SIG-M5 treated with dmso at 0.1 percent for 504 hours (cell line): ENCODE results near the gene DNM2.
"Not testable (repeated sequence)": the region's sequence is repeated elsewhere in the genome, so short reads cannot be mapped to it uniquely, and the experiment has no call there.

ENCODE experiments used
- DNase-seq: peaks from one replicate; lab custom pipeline; 2025; ENCODE audit not compliant: unreplicated experiment; lab: John Stamatoyannopoulos, UW

The DNM2 gene

DNA sequence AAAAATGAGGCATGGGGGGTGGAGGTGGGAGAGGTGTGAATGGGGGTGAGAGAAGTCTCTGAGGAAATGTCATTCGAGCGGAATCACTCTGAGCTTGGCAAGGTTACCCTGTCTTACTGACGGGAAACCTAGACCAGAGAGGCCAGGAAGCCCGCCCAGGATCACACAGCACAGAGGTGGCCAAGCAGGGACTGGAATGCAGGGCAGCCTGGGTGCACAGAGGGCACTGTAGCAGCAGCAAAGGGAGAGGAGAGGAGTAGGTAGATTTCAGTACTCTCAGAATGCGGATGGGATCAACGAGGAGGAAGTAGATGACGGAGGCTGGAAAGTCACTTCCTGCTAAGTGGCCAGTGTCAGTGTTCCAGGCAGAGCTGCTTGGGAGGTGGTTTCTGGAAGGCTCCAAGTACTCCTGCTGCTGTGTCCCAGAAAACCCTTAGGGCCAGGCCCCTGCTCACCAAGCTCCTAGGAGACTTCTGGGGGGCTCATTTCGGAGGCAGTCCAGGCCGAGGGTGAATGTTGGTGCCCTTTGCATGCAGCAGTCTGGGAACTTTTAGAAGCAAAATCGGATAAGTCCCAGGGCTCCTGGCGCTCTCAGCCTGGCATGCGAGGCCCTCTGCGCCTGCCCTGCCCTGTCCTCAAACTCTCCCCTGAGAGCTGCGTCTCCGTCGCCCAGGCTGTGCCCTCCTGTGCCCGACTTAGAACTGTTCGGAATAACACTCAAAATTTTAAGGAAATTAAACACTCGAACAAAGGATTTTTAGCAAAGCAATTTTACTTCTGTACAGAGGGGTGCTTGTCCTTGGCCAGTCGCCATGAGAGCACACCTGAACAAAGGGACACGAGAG lies 33.5 kb downstream of the DNM2 start:
- no peak for DNase-seq

DNA sequence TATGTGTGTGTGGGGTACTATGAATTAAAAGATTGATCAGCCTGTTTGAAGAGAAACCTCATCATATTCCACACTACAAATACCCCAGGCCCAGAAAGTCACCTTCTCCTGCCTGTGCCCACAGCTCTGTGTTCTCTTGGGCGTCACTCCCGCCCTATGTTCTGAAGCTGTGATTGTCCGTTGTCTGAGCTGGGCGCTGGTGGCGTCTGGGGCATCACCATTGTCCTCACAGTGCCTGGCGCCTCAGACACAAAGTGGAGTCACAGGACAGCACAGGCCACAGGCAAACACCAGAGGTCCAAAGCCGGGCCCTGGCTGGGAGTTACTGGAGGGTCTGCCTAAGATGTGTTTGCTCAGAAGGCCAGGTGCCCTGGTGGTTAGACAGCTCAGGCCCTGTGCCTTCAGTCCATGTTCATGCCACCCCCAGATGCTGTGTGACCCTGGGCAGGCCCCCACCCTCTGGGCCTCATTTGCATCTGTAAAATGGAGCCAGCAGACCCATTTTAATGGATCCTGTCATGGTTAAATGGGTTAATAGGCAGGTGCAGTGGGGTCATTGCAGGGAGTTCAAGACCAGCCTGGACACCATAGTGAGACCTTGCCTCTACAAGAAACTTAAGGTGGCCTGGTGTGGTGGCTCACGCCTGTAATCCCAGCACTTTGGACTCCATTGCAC lies 34.5 kb downstream of the DNM2 start:
- DNase-seq, result no peak

DNA sequence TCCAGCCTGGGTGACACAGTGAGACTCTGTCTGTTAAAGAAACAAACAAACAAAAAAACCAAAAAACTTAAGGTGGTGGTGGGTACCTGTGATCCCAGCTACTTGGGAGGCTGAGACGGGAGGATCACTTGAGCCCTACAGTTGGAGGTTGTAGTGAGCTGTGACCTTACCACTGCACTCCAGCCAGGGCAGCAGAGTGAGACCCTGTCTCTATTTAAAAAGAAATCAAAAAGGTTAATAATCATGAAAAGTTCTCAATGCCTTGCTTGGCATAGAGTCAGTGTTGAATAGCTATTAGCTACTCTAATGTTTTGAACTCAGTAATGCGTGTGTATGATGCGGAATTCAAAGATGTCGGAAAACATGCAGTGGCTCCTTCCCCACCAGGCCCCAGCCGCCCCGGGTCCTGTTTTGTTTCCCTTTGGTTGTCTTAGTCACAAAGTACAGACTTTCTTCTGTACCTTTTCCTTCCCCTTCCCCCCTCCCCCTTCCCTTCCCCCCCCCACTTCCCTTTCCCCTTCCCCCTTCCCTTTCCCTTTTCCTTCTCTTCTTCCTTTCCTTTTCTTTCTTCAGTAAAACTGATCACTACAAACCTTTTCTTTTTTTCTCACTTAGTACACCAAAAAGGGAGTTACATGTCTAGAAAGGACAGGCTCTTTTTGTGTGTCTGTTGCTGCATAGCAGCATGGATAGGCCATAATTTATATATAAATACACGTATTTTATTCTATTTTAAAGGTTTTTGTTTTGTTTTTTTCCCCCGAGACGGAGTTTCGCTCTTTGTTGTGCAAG lies 35.2 kb downstream of the DNM2 start:
- no peak for DNase-seq

DNA sequence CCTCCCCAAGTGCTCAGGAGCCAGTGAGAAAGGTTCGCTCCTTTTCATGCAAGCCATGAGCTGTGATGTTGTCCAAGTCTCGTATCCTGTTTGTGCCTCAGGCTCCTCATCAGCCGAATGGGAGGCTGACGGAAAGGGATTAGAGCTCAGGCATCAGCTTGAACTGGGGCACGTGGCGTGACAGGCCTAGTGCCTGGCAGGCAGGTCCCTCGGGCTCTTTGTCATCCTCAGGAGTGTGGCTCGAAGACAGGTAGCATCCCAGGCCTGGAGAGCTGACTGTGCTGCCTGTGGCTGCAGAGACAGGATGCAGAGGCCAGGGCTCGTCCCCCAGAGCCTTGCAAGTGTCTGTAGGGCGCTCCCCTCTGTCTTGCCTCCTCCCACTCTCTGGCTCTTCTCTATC lies 38.5 kb downstream of the DNM2 start:
- no peak for DNase-seq

DNA sequence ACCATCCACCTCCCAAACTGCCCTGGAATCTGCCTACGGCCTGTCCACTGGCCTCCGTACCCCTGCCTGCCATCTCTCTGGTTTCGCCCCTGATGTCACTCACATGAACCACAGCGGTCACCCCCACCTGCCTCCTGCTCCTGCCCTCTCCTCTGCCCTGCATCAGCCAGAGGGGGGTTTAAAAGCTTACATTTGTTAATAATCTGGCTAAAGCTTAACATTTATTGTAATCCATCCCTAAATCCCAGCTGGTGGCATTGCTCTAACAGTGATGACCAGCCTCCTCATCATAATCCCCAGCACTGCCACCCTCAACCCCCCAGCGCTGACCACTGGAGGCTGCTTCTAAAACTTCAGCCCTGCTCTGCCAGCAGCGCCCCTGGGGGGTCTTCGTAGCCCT lies 38.9 kb downstream of the DNM2 start:
- DNase-seq, result no peak

DNA sequence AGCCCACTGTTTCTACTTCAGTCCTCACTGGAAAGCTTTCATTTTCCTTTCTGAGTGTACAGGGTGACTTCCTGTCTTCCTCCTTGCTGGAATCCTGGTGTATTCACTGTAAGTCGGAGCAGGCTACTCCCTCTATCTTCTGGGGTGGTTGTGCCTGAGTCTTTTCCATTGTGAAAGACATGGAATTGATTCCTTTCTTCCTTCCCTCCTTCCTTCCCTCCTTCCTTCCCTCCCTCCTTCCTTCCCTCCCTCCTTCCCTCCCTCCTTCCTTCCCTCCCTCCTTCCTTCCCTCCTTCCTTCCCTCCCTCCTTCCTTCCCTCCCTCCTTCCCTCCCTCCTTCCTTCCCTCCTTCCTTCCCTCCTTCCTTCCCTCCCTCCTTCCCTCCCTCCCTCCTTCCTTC lies 40.2 kb downstream of the DNM2 start:
- not testable (repeated sequence) for DNase-seq

DNA sequence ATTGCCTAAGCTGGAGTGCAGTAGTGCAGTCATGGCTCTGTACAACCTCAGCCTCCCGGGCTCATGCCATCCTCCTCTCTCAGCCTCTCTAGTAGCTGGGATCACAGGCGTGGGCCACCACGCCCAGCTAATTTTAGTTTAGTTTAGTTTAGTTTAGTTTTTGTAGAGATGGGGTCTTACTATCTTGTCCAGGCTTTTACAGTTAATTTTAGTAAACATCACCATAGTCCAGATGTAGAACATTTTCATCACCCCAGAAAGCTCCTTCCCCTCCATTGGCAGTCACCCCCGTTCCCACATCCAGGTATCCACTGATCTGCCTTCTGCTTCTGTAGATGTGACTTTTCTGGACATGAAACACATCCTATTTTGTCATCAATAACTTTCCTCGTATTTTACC lies 41.1 kb downstream of the DNM2 start:
- no peak for DNase-seq

DNA sequence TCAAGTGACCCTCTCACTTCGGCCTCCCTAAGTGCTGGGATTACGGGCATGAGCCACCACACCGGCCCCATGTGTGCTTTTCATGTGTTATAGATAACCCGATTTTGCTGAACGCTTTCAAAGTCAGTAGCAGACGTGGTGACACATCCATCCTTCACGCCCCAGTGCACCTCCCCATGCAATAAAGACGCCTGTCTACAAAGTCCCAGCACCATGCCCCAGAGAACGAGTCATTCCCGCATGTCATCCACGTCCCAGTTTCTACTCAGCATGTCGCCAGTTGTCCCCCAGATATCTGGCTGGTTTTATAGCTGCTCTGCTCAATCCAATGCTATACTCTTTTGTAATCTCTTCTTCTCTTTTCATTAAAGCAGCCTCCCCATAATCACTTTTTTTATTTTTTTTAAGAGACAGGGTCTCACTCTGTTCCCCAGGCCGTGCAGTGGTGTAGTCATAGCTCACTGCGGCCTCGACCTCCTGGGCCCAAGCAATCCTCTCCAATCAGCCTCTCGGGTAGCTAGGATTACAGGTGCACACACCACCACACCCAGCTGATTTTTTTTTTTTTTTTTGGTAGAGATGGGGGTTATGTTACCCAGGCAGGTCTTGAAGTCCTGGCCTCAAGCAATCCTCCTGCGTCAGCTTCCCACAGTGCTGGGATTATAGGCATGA lies 42.5 kb downstream of the DNM2 start:
- no peak for DNase-seq

DNA sequence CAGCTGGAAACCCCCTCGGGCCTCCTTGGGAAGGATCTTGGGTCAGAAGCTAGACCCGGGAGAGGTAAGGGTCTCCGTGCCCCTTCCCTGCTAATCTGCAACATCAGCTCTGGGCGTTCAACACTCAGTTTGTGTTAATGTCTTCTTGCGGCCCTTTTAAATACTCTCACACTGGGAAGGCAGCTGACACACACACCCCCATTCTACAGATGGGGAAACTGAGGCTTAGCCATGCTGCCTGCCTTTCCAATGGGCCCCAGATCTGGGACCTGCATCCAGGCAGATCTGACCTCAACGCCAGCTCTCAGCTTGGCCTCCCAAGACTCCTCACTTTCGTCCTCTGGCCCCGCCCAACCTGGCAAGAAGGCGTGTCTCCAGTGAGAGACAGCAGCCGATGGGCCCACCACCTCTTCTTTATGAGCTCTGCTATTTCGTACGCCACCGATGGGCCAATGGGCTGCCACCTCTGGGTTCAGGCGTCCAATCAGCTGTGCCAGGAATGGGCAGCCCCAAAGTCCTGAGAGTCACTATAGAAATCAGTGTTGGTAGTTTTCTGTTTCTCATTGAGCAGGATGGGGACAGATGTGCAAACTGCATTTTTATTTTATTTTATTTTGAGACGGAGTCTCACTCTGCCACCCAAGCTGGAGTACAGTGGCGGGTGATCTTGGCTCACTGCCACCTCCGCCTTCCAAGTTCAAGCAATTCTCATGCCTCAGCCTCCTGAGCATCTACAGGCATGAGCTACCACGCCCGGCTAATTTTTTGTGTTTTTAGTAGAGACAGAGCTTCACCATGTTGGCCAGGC lies 43.8 kb downstream of the DNM2 start:
- DNase-seq, result no peak

DNA sequence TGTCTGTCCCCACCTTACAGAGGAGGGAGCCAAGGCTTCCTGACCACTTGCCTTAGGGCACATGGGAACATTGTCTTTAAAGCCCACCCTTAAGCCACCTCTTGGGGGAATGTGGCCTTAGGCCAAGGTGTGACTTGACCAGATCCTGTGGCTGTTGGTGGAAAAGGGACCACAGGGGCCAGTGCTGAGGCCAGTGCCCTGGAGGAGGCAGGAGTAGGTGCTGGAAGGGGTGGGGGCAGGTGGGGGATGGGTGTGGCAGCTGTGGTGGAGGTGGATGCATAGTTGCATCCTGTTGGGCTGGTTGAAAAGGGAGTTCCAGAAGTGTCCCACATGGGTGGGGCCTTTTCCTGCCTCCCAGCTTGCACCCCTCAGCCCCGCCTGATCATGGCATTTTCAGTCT lies 44.8 kb downstream of the DNM2 start:
- no peak for DNase-seq

DNA sequence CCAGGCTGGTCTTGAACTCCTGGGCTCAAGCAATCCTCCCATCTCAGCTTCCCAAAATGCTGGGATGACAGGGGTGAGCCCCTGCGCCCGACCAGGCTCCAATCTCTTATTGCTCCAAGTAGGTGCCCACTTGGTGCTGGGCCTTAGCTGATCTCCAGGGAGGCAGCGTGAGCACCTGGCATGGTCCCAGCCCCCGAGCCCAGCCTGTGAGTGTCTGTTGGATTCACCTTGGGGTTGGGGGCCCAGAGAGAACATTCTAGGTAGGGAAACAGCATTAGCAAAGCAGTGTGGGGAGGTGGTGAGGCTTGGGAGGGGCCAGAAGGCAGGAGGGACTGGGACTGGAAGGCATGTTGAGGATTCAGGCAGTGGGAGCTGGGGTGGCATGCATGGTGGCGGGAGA lies 45.5 kb downstream of the DNM2 start:
- DNase-seq, result no peak

DNA sequence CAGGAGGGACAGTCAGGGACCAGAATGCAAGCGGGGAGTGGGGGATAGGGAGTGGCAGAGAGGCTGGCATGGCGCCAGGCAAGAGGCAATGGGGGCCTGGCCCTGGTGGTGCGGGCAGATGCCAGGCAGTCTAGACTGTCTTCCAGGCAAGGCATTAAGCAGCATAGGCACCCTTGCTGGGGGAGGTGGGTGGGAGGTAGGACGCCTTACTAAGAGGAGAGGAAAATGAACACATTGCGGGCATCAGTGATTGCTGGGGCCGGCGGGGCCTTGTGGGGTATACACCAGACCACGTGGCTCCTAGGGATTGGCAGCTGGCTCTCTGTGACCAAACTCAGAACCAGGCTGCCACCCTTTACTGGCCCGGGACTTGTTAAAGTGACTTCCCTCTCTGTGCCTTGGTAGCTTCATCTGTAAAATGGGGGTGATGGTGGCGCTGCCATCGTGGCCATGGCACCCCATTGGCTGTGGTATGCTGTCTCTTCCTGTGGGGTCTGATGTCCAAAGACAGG lies 46.0 kb downstream of the DNM2 start:
- no peak for DNase-seq

DNA sequence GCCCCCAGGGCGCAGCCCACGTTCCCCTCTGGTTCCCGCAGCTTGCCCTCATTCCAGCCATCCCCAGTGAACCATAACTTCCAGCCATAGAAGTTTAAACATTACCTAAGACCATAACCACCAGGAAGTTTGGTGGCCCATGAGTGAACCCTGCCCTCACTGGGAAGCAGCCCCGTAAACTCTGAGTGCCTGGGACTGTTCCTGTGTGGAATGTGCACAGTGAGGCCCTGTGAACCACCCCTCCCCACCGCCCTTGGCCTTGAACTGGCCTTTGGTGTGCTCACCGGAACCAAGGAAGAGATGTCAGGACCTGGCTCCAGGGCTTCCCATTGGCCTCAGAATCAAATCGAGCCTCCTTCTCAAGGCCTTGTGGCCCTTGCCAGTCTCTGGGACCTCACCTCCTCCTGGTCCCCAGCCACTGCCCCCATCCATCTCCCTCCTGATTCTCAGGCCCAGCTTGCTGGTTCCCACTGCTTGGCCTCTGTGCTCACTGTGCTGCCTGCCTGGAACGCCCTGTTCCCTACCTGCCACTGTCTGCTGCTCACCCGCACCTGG lies 46.5 kb downstream of the DNM2 start:
- DNase-seq, result no peak

DNA sequence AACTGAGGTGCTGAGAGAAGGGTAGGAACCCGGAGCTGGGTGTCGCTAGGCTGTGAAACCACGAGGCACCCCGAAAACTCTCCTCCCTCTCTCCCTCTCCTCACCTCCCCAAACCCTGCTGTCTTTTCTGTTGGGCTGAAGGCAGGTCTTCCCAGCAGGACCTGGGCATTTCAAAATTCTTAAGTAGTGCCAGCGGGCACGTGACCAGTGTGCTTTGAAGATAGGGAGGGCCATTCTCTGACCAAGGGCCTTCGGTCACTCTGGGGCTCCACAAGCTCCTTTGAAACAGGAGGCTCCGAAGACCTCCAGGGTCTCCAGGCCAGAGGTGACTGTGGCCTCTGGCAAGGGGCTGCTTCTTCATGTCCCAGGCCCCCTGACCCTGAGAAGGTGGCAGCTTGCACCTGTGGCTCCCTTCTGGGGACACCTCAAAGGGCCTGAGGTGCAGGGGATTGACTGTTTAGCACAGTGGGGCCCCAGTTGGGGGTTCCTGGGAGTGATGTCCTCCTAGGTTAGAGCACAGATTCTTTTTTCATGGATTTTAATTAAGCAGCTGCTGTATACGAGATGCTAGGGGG lies 48.3 kb downstream of the DNM2 start:
- no peak for DNase-seq

DNA sequence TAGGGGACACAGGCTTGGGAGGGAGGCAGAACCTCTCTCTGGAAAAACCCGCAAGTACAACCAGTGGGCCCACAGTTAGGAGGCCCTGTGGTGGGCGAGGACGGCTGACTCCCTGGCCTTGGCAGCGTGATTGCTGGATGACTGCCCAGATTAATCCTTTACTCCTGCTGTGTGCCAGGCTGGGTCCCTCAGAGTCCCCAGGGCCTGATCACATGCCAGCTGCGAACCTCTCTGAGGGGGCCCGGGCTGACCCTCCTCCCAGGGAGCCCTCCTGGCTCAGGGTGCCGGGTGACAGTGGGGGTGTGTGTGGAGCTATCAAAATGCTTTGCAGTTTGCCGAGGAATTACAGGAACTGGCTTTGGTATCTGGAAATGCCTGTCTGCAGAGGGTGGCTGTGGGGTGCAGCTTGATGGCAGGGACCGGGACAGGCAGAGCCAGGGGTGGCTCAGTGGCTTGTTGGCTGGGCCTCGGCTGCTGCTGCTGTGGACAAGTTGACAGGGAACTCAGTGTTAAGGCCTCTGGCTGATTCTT lies 48.9 kb downstream of the DNM2 start:
- DNase-seq, result no peak

DNA sequence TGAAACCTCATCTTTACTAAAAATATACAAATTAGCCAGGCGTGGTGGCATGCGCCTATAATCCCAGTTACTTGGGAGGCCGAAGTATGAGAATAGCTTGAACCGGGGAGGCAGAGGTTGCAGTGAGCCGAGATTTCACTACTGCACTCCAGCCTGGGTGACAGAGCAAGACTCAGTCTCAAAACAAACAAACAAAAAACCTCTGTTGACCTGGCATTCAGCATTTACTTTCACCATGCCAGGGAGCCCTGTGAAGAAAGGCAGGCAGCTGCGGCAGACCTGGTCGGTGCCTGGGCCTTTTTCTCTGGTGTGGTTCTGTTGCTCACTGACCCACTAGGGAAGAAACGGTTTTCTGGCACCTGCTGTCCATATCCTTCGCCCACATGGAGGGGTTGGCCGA lies 49.8 kb downstream of the DNM2 start:
- no peak for DNase-seq

DNA sequence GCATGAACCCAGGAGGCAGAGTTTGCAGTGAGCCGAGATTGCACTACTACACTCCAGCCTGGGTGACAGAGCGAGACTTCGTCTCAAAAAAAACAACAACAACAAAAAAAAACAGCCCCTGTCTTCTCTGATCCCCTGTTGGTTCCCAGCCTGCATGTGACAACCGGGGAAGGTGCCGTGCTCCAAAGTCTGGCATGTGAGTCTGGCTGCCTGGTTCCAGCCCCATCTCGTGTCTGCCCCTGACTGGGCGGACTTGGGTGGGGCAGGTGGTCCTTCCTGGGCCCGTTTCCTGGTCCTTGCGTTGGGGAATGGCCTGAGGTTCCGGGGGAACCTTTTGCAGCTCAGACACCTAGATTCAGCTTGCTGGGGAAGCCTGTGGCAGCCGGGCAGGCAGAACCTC lies 50.5 kb downstream of the DNM2 start:
- no peak for DNase-seq

DNA sequence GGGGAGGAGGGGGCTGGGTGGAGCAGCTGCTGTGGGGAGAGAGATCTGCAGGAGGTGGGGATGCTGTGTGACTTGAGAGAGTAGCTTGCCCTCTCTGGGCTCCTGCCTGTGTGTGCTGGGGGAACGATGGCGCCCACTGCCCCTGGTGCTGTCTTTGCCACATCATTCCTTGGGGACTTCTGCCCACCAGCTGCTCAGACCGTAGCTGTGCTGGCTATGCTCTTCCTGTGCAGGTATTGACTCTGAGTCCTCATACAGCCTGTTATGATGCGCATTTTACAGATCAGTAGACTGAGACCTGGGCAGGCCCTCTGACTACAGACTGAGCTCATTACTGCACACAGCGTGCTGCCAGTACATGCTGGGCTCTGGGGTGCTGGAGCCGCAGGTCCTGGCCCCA lies 51.1 kb downstream of the DNM2 start:
- no peak for DNase-seq
